Inferior parietal cortex (tissue), 1 donor: ENCODE measurements around the gene RNF43.

ENCODE experiments used
- DNase-seq: peaks from one replicate; pipeline ENCODE4 v3.0.0-alpha.2; 2016; ENCODE audit errors: extremely low spot score

RNF43 gene

GRCh38 chr17:58382108-58382871 is 35.0 kb downstream of the RNF43 start:
- DNase-seq: no peak

- no peak for DNase-seq
Observed at GRCh38 chr17:58381124-58382035, 36.0 kb downstream of the RNF43 start.

GRCh38 chr17:58380207-58381123 is 36.9 kb downstream of the RNF43 start:
- no peak for DNase-seq

- no peak for DNase-seq
Observed at GRCh38 chr17:58379511-58379824, 37.9 kb downstream of the RNF43 start.

- no peak for DNase-seq
Observed at GRCh38 chr17:58378733-58379510, 38.4 kb downstream of the RNF43 start.

GRCh38 chr17:58377661-58378060 is 39.7 kb downstream of the RNF43 start:
- DNase-seq: no peak

- DNase-seq: no peak
Observed at GRCh38 chr17:58377093-58377601, 40.2 kb downstream of the RNF43 start.

- no peak for DNase-seq
Observed at GRCh38 chr17:58376472-58377000, 40.8 kb downstream of the RNF43 start.

- no peak for DNase-seq
Observed at GRCh38 chr17:58375811-58376210, 41.5 kb downstream of the RNF43 start.

- no peak for DNase-seq
Observed at GRCh38 chr17:58375256-58375655, 42.1 kb downstream of the RNF43 start.

- no peak for DNase-seq
Observed at GRCh38 chr17:58373923-58374322, 43.4 kb downstream of the RNF43 start.

- no peak for DNase-seq
Observed at GRCh38 chr17:58373003-58373402, 44.3 kb downstream of the RNF43 start.

GRCh38 chr17:58371300-58371950 is 45.9 kb downstream of the RNF43 start:
- DNase-seq: no peak

- no peak for DNase-seq
Observed at GRCh38 chr17:58370716-58371115, 46.6 kb downstream of the RNF43 start.

GRCh38 chr17:58370309-58370708 is 47.0 kb downstream of the RNF43 start:
- DNase-seq: no peak

- DNase-seq: no peak
Observed at GRCh38 chr17:58369214-58370031, 47.9 kb downstream of the RNF43 start.

- no peak for DNase-seq
Observed at GRCh38 chr17:58368860-58369213, 48.5 kb downstream of the RNF43 start.
